GM18519 (cell line): ENCODE measurements around the gene TAF9B.
"Not testable (repeated sequence)": the region's sequence is repeated elsewhere in the genome, so short reads cannot be mapped to it uniquely, and the experiment has no call there.

Source experiments
- ATAC-seq: cut with Tn5 transposase; IDR thresholded peaks from one replicate; pipeline ENCODE4 v1.9.1; 2021; ENCODE audit warnings: mild to moderate bottlenecking, moderate library complexity; ENCODE audit not compliant: unreplicated experiment, low FRiP score

TAF9B gene

GRCh38 chrX:78118628-78119027 lies 20.8 kb downstream of the TAF9B start:
- no peak for ATAC-seq

DNA sequence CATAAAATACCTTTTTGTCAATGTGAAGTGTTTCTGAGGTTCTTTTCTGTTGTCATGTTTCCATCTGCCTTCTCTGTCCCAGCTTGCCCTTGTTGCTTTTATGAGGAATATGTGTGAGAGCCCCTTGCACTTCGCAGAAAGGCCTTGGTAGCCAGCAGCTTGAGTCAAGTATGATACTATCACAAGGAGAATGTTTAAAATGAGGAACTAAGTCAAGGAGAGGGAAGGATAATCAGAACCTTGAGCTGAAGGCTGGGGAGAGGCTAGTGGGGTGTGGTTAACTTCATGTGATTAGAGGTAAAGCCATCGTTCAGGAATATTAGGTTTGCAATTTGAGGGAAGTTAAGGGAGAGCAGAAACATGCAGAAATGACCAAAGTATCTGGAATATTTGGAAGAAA lies 22.7 kb downstream of the TAF9B start:
- ATAC-seq = no peak

DNA sequence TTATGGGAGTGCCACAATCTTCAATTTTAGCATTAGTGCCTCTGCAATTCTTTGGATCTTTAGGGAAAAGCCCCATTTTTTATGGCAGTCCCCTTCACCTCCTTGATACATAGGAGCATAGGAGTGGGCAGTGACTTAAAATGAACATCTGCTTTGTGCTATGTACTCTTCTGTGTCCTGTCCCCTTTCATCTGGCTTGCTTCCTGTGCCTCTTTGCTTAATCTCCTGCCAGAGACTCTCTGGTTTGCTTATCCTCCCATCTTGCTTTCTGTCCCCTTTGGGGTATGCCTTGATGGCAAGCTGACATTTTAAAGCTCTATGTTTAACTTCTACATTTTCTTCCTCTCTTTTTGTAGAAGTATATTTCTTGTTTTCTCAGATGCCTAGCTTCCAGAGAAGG lies 23.1 kb downstream of the TAF9B start:
- ATAC-seq = no peak

DNA sequence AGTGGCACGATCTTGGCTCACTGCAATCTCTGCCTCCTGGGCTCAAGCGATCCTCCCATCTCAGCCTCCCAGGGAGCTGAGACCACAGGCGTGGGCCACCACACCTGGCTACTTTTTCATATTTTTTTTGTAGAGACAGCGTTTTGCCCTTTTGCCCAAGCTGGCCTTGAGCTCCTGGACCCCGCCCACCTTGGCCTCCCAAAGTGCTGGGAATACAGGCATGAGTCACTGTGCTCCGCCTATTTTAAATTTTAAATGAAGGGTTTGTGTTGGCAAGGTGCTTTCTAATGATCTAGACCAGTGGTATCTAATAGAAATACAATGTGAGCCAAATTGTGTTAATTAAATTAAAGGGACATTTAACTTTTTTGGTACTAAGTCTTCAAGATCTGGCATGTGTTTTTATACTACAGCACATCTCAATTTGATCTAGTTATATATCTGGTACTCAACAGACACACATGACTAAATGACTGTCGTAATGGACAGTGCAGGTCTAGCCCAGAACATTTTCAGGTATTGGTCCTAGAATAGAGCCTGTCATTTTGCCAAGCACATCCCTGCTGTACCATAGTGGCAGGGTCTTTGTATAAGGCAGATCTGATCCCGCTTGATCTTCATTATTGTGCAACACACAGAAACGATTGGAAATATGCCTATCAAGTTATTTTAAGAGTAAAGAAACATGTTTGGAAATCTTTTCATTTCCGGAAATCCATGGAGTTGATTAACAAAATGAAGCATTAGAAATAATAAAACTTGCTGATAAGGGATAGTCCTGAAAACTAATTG lies 28.1 kb downstream of the TAF9B start:
- ATAC-seq = no peak

DNA sequence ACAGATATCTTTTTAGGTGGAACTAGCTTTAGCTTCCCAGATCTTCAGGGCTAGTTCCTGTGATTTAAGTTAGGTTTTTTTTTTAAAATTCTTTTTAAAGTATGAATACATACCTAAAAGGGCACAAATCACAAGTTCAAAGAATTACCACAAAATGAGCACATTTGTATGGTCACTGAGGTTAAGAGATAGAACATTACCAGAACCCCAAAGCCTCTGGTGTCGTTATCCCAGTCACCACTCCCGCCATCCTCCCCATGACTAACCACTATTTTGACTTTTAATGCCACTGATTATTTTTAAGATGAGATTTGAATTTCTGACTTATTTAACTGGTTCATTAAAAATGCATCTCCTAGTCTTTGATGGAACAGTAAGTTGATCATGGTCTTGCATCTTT lies 30.0 kb downstream of the TAF9B start:
- ATAC-seq = no peak

- ATAC-seq = no peak
Observed at GRCh38 chrX:78106651-78106986, 32.8 kb downstream of the TAF9B start.

DNA sequence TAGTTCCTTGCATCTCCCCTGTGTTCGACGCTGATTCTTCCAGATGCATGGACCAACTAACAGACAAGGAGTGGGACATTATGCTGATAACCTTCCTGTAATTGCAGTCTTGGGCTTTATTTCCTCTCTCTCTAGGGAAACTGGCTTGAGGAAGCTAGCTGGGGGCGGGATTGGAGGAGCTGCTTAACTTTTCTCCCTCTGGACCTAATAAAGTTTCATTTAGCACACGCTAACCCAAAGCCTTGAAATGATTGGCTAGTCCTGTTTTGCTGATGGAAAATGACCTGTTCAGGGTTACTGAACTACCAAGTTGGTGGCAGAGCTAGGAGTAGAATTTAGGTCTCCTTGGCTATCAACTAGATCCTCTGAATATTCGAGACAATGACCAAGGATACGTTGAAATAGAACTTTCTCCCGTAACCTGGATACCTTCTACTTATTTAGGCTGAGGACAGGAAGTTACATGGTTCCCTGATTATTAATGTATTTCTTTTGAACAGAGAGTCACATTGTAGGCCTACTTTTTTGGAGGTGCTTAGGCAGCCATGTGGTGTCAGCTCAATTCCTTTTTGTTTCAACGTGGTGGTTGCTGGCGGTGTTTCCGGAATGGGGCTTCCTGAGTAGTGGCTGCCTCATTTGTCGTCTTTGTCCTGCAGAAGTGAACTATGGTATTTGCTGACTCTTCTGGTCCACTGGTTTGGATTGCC lies 33.4 kb downstream of the TAF9B start:
- no peak for ATAC-seq

DNA sequence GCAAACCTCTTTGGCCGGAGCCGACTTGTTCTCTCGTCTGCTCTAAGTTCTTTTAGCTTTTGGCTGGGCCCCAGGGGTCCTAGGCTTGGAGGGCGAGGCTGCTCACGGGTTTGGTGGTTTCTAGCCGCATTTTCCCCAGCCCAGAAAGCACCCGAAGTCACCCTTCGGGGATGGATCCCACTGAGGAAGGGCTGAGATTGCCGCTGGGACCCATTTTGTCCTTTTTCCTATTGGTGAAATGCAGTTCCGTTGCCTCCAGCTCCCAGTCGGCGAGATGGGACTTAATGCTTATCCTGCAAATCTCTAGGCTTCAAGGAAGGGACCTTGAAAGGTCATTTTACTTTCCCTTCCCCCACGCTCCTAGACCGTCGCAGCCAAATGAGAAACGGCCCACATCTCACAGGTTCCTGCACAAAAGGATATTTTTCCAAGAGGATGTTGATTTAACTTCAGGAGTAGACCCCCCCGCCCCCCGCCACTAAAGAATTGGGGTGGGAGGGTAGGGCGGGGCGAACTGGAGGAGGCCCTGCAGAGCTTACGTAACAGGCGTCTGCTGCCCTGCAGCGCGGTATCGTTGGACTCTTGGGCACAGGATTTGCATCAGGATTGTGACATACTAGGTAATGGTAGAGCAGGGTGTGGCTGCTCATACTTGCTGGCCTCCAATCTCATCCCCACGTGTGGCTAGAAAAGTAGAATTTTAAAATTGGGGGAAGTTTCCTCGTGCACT lies 34.8 kb downstream of the TAF9B start:
- ATAC-seq = peak; percentile 28

DNA sequence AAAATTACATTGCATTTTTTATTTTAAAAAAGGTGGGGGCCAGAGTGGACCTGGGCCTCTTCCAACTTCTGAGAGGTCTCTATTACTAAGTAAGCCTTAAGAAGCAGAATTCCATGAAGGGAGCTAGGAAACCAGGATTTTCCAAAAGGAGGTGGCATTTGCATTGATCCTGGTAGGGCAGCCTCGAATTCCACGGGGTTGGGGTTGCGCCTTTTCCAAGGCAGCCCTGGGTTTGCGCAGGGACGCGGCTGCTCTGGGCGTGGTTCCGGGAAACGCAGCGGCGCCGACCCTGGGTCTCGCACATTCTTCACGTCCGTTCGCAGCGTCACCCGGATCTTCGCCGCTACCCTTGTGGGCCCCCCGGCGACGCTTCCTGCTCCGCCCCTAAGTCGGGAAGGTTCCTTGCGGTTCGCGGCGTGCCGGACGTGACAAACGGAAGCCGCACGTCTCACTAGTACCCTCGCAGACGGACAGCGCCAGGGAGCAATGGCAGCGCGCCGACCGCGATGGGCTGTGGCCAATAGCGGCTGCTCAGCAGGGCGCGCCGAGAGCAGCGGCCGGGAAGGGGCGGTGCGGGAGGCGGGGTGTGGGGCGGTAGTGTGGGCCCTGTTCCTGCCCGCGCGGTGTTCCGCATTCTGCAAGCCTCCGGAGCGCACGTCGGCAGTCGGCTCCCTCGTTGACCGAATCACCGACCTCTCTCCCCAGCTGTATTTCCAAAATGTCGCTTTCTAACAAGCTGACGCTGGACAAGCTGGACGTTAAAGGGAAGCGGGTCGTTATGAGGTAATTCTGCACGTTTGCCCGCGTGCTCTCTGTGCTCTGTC lies 35.6 kb downstream of the TAF9B start, which contains the start of gene PGK1:
TSS of gene PGK1 (plus strand) at position 626 of the 824 bp plus-strand sequence. CDS start at position 719, 93 bp downstream.
- peak; percentile 90 for ATAC-seq

- ATAC-seq = no peak
Observed at GRCh38 chrX:78103001-78103622, 36.3 kb downstream of the TAF9B start.

DNA sequence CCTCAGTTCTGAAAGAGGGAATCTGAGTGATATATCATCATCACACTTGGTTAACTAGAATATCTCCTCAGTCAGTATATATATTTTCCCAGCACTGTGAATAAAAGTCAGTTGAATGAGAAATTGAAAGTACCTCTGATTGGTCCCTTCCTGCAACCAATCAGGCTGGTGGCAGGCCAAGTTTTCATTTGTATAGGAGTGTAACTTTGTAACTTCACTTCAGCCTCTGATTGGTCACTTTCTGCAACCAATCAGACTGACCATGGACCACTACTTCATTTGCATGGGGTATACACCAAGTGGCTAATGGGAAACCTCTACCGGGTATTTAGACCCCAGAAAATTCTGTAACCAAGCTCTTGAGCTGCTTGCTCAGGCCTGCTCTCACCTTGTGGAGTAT lies 37.4 kb downstream of the TAF9B start:
- no peak for ATAC-seq

- ATAC-seq = no peak
Observed at GRCh38 chrX:78098108-78098507, 41.3 kb downstream of the TAF9B start.

DNA sequence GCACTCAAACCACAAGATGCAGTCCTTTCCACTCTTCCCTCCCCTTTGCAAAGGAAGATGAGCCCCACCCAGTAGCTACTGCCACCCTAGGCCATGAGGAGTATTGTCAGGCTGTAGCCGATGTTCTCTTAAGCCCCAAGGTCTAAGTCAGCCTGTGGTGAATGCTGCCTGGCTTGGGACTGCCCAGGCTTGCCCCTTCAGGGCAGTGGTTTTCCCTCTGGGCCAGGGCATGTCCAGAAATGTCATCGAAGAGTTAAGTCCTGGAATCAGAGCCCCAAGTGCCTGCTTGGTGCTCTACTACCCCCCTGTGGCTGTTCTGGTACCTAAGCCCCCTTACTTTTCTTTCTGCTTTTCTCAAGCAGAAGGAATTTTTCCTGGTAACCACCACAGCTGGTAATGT lies 47.2 kb downstream of the TAF9B start:
- ATAC-seq = peak; percentile 69

- ATAC-seq = not testable (repeated sequence)
Observed at GRCh38 chrX:78081413-78081812, 58.0 kb downstream of the TAF9B start.
